ENCODE results near the gene C2CD2. TPM values are rescaled to one million over a fixed set of nuclear protein-coding genes. Genes with fewer than 3 reads are reported as not detected.

C2CD2 gene
- total and polyA plus RNA-seq, 2 experiments from 2014 or later = 4.5 to 16.2 TPM

DNA sequence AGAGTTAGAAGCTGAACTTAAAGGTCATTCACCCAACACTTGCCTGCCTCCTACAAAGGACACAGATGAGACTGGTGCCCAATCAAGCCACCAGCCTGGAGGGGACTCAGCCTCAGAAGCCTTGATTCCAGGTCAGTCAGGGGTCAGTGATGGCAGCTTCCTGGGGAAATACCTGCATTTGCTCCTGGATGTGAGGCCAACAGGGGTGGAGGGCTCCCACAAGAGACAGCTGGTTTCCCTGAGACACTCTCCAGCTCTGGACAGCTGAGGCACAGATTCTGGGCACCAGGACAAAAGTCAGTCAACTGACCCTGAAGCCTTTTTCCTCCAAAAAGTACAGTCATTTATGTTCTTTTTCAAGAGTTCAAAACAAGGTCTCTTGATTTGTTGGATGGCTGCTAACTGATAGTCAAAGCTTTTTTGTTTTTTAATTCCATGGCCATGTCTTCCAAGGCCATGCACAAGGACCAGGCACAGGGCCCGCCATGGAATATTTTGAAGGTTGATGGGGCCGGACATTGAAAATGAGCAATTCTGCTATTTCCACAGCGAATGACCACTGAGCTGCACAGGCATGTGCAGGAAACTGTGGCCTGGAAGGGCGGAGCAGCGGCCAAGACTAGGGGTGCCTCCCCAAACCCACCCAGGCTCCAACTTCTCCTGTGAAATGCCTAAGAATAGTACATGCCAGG, 1.8 kb downstream of the C2CD2 start:
- peaks cover 30% of the 10 kb centered on the region for H3K27me3 Mint-ChIP-seq (ENCODE audit: insufficient read depth, low read depth, poor library complexity)
- Histone ChIP-seq H2AFZ (no peak overlapping the region), H3K4me1 (ENCODE audit: insufficient read depth) (peaks cover 31% of the 10 kb centered on the region), H3K27me3 (ENCODE audit: insufficient read depth) (peaks cover 15% of the 10 kb centered on the region), H3K4me3 (no peak overlapping the region; the same call in none of the 2 replicates), H3K9me2 (ENCODE audit: insufficient read depth) (no peaks in the 10 kb centered on the region), H3K4me2 (peak overlapping the region; percentile 90), H3K36me3 (ENCODE audit: insufficient read depth) (no peaks in the 10 kb centered on the region), H3K27ac (ENCODE audit: low read depth) (no peak overlapping the region), H3K79me2 (replicated peaks; ENCODE audit: insufficient read depth) (peaks cover 41% of the 10 kb centered on the region), H4K20me1 (replicated peaks; ENCODE audit: insufficient read depth) (peaks cover 10% of the 10 kb centered on the region; the same call in 1 of the 2 replicates), H3F3A (replicated peaks; ENCODE audit: low read depth) (0 out of 2 replicates have a peak, but pooled peaks cover 8% of the 10 kb centered on the region)
- H3K36me3 Mint-ChIP-seq (ENCODE audit: low read depth) = peaks cover 4% of the 10 kb centered on the region; the same call in 2 of the 3 replicates
- H3K9me3 Mint-ChIP-seq = no peaks in the 10 kb centered on the region
- ATAC-seq = no peak
- DNase-seq (ENCODE audit: low spot score) = no peak
- H3K4me3 Mint-ChIP-seq = peak overlapping the region; percentile 70
- TF ChIP-seq NANOG (IDR thresholded peaks at IDR 0.05; ENCODE audit: borderline replicate concordance) (no peak), ZNF331 (CRISPR knock-in tag; IDR thresholded peaks at IDR 0.05; ENCODE audit: low read depth) (no peak), JUNB (IDR thresholded peaks at IDR 0.05; ENCODE audit: unreplicated experiment) (no peak), EZH2 (IDR thresholded peaks at IDR 0.05; ENCODE audit: low read depth, unreplicated experiment) (no peak), EZH2phosphoT487 (IDR thresholded peaks at IDR 0.05; ENCODE audit: unreplicated experiment) (no peak), POLR2AphosphoS5 (IDR thresholded peaks at IDR 0.05; ENCODE audit: low read depth) (no peak), ZNF114 (CRISPR knock-in tag; IDR thresholded peaks at IDR 0.05) (no peak), CREB1 (CRISPR knock-in tag; IDR thresholded peaks at IDR 0.05; ENCODE audit: low read depth) (no peak)
- TF ChIP-seq, protein P1, sequence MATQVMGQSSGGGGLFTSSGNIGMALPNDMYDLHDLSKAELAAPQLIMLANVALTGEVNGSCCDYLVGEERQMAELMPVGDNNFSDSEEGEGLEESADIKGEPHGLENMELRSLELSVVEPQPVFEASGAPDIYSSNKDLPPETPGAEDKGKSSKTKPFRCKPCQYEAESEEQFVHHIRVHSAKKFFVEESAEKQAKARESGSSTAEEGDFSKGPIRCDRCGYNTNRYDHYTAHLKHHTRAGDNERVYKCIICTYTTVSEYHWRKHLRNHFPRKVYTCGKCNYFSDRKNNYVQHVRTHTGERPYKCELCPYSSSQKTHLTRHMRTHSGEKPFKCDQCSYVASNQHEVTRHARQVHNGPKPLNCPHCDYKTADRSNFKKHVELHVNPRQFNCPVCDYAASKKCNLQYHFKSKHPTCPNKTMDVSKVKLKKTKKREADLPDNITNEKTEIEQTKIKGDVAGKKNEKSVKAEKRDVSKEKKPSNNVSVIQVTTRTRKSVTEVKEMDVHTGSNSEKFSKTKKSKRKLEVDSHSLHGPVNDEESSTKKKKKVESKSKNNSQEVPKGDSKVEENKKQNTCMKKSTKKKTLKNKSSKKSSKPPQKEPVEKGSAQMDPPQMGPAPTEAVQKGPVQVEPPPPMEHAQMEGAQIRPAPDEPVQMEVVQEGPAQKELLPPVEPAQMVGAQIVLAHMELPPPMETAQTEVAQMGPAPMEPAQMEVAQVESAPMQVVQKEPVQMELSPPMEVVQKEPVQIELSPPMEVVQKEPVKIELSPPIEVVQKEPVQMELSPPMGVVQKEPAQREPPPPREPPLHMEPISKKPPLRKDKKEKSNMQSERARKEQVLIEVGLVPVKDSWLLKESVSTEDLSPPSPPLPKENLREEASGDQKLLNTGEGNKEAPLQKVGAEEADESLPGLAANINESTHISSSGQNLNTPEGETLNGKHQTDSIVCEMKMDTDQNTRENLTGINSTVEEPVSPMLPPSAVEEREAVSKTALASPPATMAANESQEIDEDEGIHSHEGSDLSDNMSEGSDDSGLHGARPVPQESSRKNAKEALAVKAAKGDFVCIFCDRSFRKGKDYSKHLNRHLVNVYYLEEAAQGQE (IDR thresholded peaks at IDR 0.05; ENCODE audit: unreplicated experiment) = no peak
- TF ChIP-seq, protein P2, sequence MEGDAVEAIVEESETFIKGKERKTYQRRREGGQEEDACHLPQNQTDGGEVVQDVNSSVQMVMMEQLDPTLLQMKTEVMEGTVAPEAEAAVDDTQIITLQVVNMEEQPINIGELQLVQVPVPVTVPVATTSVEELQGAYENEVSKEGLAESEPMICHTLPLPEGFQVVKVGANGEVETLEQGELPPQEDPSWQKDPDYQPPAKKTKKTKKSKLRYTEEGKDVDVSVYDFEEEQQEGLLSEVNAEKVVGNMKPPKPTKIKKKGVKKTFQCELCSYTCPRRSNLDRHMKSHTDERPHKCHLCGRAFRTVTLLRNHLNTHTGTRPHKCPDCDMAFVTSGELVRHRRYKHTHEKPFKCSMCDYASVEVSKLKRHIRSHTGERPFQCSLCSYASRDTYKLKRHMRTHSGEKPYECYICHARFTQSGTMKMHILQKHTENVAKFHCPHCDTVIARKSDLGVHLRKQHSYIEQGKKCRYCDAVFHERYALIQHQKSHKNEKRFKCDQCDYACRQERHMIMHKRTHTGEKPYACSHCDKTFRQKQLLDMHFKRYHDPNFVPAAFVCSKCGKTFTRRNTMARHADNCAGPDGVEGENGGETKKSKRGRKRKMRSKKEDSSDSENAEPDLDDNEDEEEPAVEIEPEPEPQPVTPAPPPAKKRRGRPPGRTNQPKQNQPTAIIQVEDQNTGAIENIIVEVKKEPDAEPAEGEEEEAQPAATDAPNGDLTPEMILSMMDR (conservative IDR thresholded peaks at IDR 0.05; ENCODE audit: low read depth in 2 of 2) = no peak
- H3K4me1 Mint-ChIP-seq = peaks cover 43% of the 10 kb centered on the region
- H3K27ac Mint-ChIP-seq = no peak overlapping the region
